CD4-positive, alpha-beta memory T cell (primary cell): ENCODE results near the gene PSMG1. TPM values are rescaled to one million over a fixed set of nuclear protein-coding genes. Genes with fewer than 3 reads are reported as not detected.

ENCODE experiments used
- CTCF ChIA-PET: fragments of 350-600 bp; sonication (Branson Sonifier 250); formaldehyde crosslinking; loops from one replicate; lab custom pipeline; 2021; ENCODE audit warnings: inconsistent platforms; ENCODE audit not compliant: partially characterized antibody; lab: Charles Lee
- POLR2A ChIA-PET: fragments of 350-600 bp; sonication (Branson Sonifier 250); formaldehyde crosslinking; loops from one replicate; lab custom pipeline; 2021; ENCODE audit not compliant: partially characterized antibody; lab: Charles Lee
- DNase-seq, 5 donors: peaks; one replicate each; pipeline versions ENCODE4 v3.0.0 to v3.0.0-alpha.2; 2020 to 2022; ENCODE audit warnings: mixed read lengths in 1 of 5
- H3K27ac ChIP-seq: one replicate; pipeline ENCODE4 v1.7.0; 2013; ENCODE audit warnings: low read depth, low read length
- H3K27me3 ChIP-seq: 2 replicates; pipeline ENCODE4 v1.7.0; 2013; ENCODE audit warnings: mild to moderate bottlenecking, low read length, moderate library complexity; ENCODE audit not compliant: insufficient read depth
- H3K36me3 ChIP-seq: 2 replicates; pipeline ENCODE4 v1.7.0; 2013; ENCODE audit warnings: mild to moderate bottlenecking, low read length, moderate library complexity; ENCODE audit not compliant: insufficient read depth
- H3K4me1 ChIP-seq: 2 replicates; pipeline ENCODE4 v1.7.0; 2013; ENCODE audit warnings: mild to moderate bottlenecking, low read length, moderate library complexity; ENCODE audit not compliant: insufficient read depth
- H3K4me3 ChIP-seq, 2 donors: one replicate each; pipeline ENCODE4 v1.7.0; 2013; ENCODE audit warnings: low read length in 2 of 2, mild to moderate bottlenecking in 1 of 2
- H3K9me3 ChIP-seq, 2 donors: one replicate each; pipeline ENCODE4 v1.7.0; 2013; ENCODE audit warnings: low read length in 2 of 2, control low read depth in 1 of 2; ENCODE audit not compliant: control insufficient read depth in 1 of 2
- H3K27ac Mint-ChIP-seq, 7 donors: one replicate each; pipeline ENCODE4 v1.8.0; 2020 to 2021; ENCODE audit warnings: mixed read lengths in 7 of 7, mild to moderate bottlenecking in 6 of 7, inconsistent platforms in 3 of 7, moderate library complexity in 3 of 7
- H3K27me3 Mint-ChIP-seq, 2 donors: one replicate each; pipeline ENCODE4 v1.8.0; 2020 to 2021; ENCODE audit warnings: mixed read lengths in 2 of 2
- H3K36me3 Mint-ChIP-seq, 2 donors: one replicate each; pipeline ENCODE4 v1.8.0; 2020 to 2021; ENCODE audit warnings: mixed read lengths in 2 of 2, inconsistent platforms in 1 of 2, mild to moderate bottlenecking in 1 of 2
- H3K4me1 Mint-ChIP-seq, 4 donors: one replicate each; pipeline ENCODE4 v1.8.0; 2020 to 2021; ENCODE audit warnings: mixed read lengths in 4 of 4, mild to moderate bottlenecking in 1 of 4
- H3K4me3 Mint-ChIP-seq, 8 donors: one replicate each; pipeline ENCODE4 v1.8.0; 2020 to 2021; ENCODE audit warnings: mixed read lengths in 8 of 8, mild to moderate bottlenecking in 7 of 8, moderate library complexity in 6 of 8, inconsistent platforms in 3 of 8
- H3K9me3 Mint-ChIP-seq, 8 donors: one replicate each; pipeline ENCODE4 v1.8.0; 2020 to 2021; ENCODE audit warnings: mixed read lengths in 8 of 8, mild to moderate bottlenecking in 5 of 8, inconsistent platforms in 3 of 8, moderate library complexity in 1 of 8
- intact Hi-C: fragments of 100-400 bp; cut with micrococcal nuclease; formaldehyde crosslinking; loops from one replicate; pipeline ENCODE4 v1.15.1; 2023
- polyA plus RNA-seq, 2 donors: library from polyadenylated mRNA; unstranded; fragments of 300-500 nt; fragmentation: Illumina TruSeq; gene quantifications; one replicate each; pipeline ENCODE4 v1.2.3, GENCODE V29; 2021
- total RNA-seq, 2 experiments: library from RNA; stranded (reverse); gene quantifications; one replicate each; pipeline ENCODE4 v1.2.3, GENCODE V29; 2021

The PSMG1 gene
- total and polyA plus RNA-seq, 4 experiments from 2014 or later: 17.2 to 45.3 (median 30.9) TPM

DNA sequence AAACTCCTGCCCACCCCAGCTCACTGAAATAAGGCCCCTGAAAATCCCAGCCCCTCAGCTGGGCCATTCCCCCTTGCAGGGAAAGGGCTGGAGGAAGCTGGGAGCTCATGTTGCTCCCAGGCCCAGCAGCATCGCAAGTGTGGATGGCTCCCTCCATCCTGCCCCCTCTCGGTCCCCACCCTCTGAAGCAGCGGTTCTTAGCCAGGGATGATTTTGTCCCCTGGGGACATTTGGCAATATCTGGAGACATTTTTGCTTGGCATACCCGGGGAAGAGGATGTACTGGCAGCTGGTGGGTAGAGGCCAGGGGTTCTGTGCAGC, 56.8 kb downstream of the PSMG1 start:
- H3K27me3 Mint-ChIP-seq: peaks cover 2 to 4% of the 10 kb centered on the region in 2 donors
- peaks cover 0 to 24% (median 9%) of the 10 kb centered on the region in 8 donors for H3K9me3 Mint-ChIP-seq
- POLR2A ChIA-PET: no interaction called here
- no peak for DNase-seq
- no peak overlapping the region for H3K4me3 ChIP-seq
- no peaks in the 10 kb centered on the region for H3K4me1 ChIP-seq
- peaks cover 0 to 4% of the 10 kb centered on the region in 2 donors for H3K9me3 ChIP-seq
- H3K27ac ChIP-seq: no peak overlapping the region
- no peak overlapping the region for H3K27ac Mint-ChIP-seq
- no peaks in the 10 kb centered on the region for H3K36me3 Mint-ChIP-seq
- CTCF ChIA-PET: interaction anchor here (1.4 kb wide), 1 partner anchor 390 kb away, joined by 4 read pairs; no protein-coding TSS in a partner anchor
- no peak overlapping the region for H3K4me3 Mint-ChIP-seq
- peaks cover 0 to 7% (median 4%) of the 10 kb centered on the region in 4 donors for H3K4me1 Mint-ChIP-seq
- no peaks in the 10 kb centered on the region for H3K36me3 ChIP-seq
- no peaks in the 10 kb centered on the region for H3K27me3 ChIP-seq
- intact Hi-C loops: no loop called here

DNA sequence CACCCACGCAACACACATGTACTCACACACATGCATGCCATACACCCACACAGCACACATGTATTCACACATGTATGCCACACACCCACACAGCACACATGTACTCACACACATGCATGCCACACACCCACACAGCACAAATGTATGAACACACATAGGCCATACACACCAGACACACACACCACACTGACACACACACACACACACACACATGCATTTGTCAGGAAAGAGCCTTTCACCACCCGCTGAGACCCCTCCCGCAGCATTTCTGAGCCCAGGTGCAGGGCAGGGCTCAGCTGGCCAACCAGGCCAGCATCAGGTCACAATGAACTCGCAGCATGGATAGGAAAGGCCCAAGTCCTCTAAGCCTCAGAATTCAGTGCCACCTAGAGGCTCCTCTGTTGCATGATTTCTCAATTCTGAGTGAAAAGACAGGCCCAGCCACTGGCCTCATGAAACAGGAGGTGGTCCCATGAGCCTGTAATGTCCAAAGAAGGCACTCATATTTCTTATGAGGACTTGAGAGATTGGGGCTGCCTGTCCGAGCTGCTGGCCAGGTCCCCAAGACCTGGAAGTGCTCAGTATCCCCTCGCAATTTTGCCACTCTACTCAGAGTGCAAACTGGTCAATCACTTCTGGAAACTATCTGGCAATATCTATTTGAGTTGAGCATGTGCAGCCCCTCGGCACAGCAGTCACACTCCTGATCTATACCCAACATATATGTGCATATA, 57.3 kb downstream of the PSMG1 start:
- no peaks in the 10 kb centered on the region for H3K27me3 ChIP-seq
- peaks cover 0 to 7% (median 4%) of the 10 kb centered on the region in 4 donors for H3K4me1 Mint-ChIP-seq
- peaks cover 0 to 19% (median 9%) of the 10 kb centered on the region in 8 donors for H3K9me3 Mint-ChIP-seq
- H3K4me3 ChIP-seq: no peak overlapping the region
- DNase-seq: no peak
- no peaks in the 10 kb centered on the region for H3K36me3 ChIP-seq
- no peak overlapping the region for H3K27ac Mint-ChIP-seq
- POLR2A ChIA-PET: no interaction called here
- intact Hi-C loops: no loop called here
- peaks cover 0 to 4% of the 10 kb centered on the region in 2 donors for H3K9me3 ChIP-seq
- CTCF ChIA-PET: interaction anchor here (1.4 kb wide), 1 partner anchor 390 kb away, joined by 4 read pairs; no protein-coding TSS in a partner anchor
- no peaks in the 10 kb centered on the region for H3K36me3 Mint-ChIP-seq
- no peak overlapping the region for H3K27ac ChIP-seq
- H3K27me3 Mint-ChIP-seq: peaks cover 2 to 4% of the 10 kb centered on the region in 2 donors
- no peak overlapping the region for H3K4me3 Mint-ChIP-seq
- H3K4me1 ChIP-seq: no peaks in the 10 kb centered on the region

Other genes starting within 250 kb of the PSMG1 start
- 10 to 100 TPM; 92.9 to 99.0 TPM for gene BRWD1, start 130.2 kb upstream of the PSMG1 start, total RNA-seq
- gene BRWD1, start 130.2 kb upstream of the PSMG1 start, polyA plus RNA-seq: 10 to 100 TPM; 32.7 to 39.2 TPM
- 100 to 1,000 TPM; 230 to 241 TPM for gene HMGN1, start 165.6 kb upstream of the PSMG1 start, total RNA-seq
- 100 to 1,000 TPM; 193 to 358 TPM for gene HMGN1, start 165.6 kb upstream of the PSMG1 start, polyA plus RNA-seq